K562 treated with DMSO at 1 percent for 4 hours (cell line): ENCODE measurements around the gene PEX5L. TPM values are rescaled to one million over a fixed set of nuclear protein-coding genes. Genes with fewer than 3 reads are reported as not detected.

Source experiments
- total RNA-seq: library from RNA; unstranded; fragments of 300-600 nt; gene quantifications from 2 replicates; pipeline ENCODE4 v1.2.3, GENCODE V29; 2022; ENCODE audit not compliant: insufficient read depth

PEX5L gene
- total RNA-seq: not detected in 2 replicates

GRCh38 chr3:180036671-180037455 lies at the start of gene PEX5L:
TSS of gene PEX5L (minus strand) at chr3:180036937. CDS start at chr3:180036599, 338 bp downstream.

